Ishikawa (cell line): Measurements from ENCODE around the gene OSBPL6.

Experiments used
- CEBPB ChIP-seq: IDR thresholded peaks from 2 replicates; pipeline ENCODE4 v1.6.1; 2012
- CREB1 ChIP-seq: IDR thresholded peaks from 2 replicates; pipeline ENCODE4 v1.6.1; 2012; ENCODE audit warnings: low read depth
- EGR1 ChIP-seq: IDR thresholded peaks from 2 replicates; pipeline ENCODE4 v1.6.1; 2012
- EP300 ChIP-seq: IDR thresholded peaks from 2 replicates; pipeline ENCODE4 v1.6.1; 2012; ENCODE audit warnings: borderline replicate concordance
- FOXM1 ChIP-seq: IDR thresholded peaks from 2 replicates; pipeline ENCODE4 v1.6.1; 2012; ENCODE audit warnings: low read depth, borderline replicate concordance
- MAX ChIP-seq: IDR thresholded peaks from 2 replicates; pipeline ENCODE4 v1.6.1; 2012
- NFIC ChIP-seq: IDR thresholded peaks from 2 replicates; pipeline ENCODE4 v1.6.1; 2012
- RAD21 ChIP-seq: IDR thresholded peaks from 2 replicates; pipeline ENCODE4 v1.6.1; 2012; ENCODE audit warnings: low read depth
- REST ChIP-seq: IDR thresholded peaks from 2 replicates; pipeline ENCODE4 v1.6.1; 2012; ENCODE audit warnings: low read depth, mild to moderate bottlenecking
- TAF1 ChIP-seq: IDR thresholded peaks from 2 replicates; pipeline ENCODE4 v1.6.1; 2012; ENCODE audit warnings: low read depth, mild to moderate bottlenecking
- TCF12 ChIP-seq: IDR thresholded peaks from 2 replicates; pipeline ENCODE4 v1.6.1; 2012; ENCODE audit warnings: low read depth
- TEAD4 ChIP-seq: IDR thresholded peaks from 2 replicates; pipeline ENCODE4 v1.6.1; 2012
- USF1 ChIP-seq: IDR thresholded peaks from 2 replicates; pipeline ENCODE4 v1.6.1; 2012
- YY1 ChIP-seq: IDR thresholded peaks from 2 replicates; pipeline ENCODE4 v1.6.1; 2012; ENCODE audit warnings: low read depth
- ZBTB7A ChIP-seq: IDR thresholded peaks from 2 replicates; pipeline ENCODE4 v1.6.1; 2012; ENCODE audit warnings: low read depth

Gene OSBPL6

GRCh38 chr2:178194600-178195389, 483 bp downstream of the OSBPL6 start:
- TF ChIP-seq MAX (peak; percentile 27; the same call in 1 of the 2 replicates), NFIC (no peak), REST (no peak), EP300 (peak; percentile 21; the same call in 1 of the 2 replicates), CEBPB (no peak), YY1 (no peak), TCF12 (peak; percentile 48; the same call in 1 of the 2 replicates), RAD21 (no peak), USF1 (no peak), FOXM1 (no peak), ZBTB7A (0 out of 2 replicates have a peak, but pooled peaks have one; percentile 19), CREB1 (no peak), TAF1 (no peak; the same call in 1 of the 2 replicates), EGR1 (peak; percentile 33; the same call in 1 of the 2 replicates), TEAD4 (no peak)

- TF ChIP-seq CREB1 = no peak
- no peak for TF ChIP-seq EP300
- TF ChIP-seq EGR1 = no peak
- TF ChIP-seq NFIC = no peak
- TF ChIP-seq YY1 = no peak
- TF ChIP-seq MAX = no peak; the same call in 1 of the 2 replicates
- no peak for TF ChIP-seq ZBTB7A
- TF ChIP-seq RAD21 = no peak
- TF ChIP-seq CEBPB = no peak
Measured at GRCh38 chr2:178195390-178196166, 1.3 kb downstream of the OSBPL6 start.

- TF ChIP-seq CEBPB (no peak), USF1 (no peak), CREB1 (no peak), TCF12 (no peak)
Measured at GRCh38 chr2:178197791-178198190, 3.5 kb downstream of the OSBPL6 start.

GRCh38 chr2:178199334-178199733, 5.0 kb downstream of the OSBPL6 start:
- no peak for TF ChIP-seq CEBPB
- TF ChIP-seq USF1 = no peak

GRCh38 chr2:178200331-178200730, 6.0 kb downstream of the OSBPL6 start:
- TF ChIP-seq EP300 = no peak
- TF ChIP-seq YY1 = no peak
- TF ChIP-seq FOXM1 = no peak
- TF ChIP-seq REST = no peak
- no peak for TF ChIP-seq ZBTB7A
